Vagina (tissue), 2 donors: ENCODE data around the gene ZNF605. TPM values are rescaled to one million over a fixed set of nuclear protein-coding genes. Genes with fewer than 3 reads are reported as not detected.
A peak's percentile ranks its signal among the peaks of the same experiment; 100 is the strongest.

Experiments
- DNase-seq, 2 donors: peaks; one replicate each; pipeline ENCODE4 v3.0.0-alpha.2; 2017; ENCODE audit errors: extremely low spot score in 2 of 2
- H3K27ac ChIP-seq: fragments of 200-600 bp; sonication (generic); one replicate; pipeline ENCODE4 v1.5.1; 2019
- H3K27me3 ChIP-seq: fragments of 200-600 bp; sonication (generic); one replicate; pipeline ENCODE4 v1.5.1; 2019
- H3K36me3 ChIP-seq, 2 donors: fragments of 200-600 bp; sonication (generic); one replicate each; pipeline ENCODE4 v1.5.1; 2017 to 2019
- H3K4me1 ChIP-seq: fragments of 200-600 bp; sonication (generic); one replicate; pipeline ENCODE4 v1.5.1; 2019
- H3K4me3 ChIP-seq, 2 donors: fragments of 200-600 bp; sonication (generic); 1 replicate in 1 of 2; 2 replicates in 1 of 2; pipeline ENCODE4 v1.5.1; 2016 to 2019
- H3K9me3 ChIP-seq: fragments of 200-600 bp; sonication (generic); one replicate; pipeline ENCODE4 v1.5.1; 2019
- POLR2A ChIP-seq, 2 donors: fragments of 450-650 bp; IDR thresholded peaks; one replicate each; pipeline ENCODE4 v1.6.1; 2017; ENCODE audit warnings: antibody characterized with exemption in 2 of 2, mild to moderate bottlenecking in 2 of 2, moderate library complexity in 2 of 2
- POLR2AphosphoS5 ChIP-seq, 2 donors: sonication (generic); formaldehyde crosslinking; IDR thresholded peaks; one replicate each; pipeline ENCODE4 v1.9.0; 2017; ENCODE audit warnings: antibody characterized with exemption in 2 of 2, mild to moderate bottlenecking in 2 of 2, low read depth in 1 of 2; ENCODE audit not compliant: insufficient read depth in 1 of 2
- intact Hi-C: fragments of 100-400 bp; cut with DNase I; formaldehyde crosslinking; loops from one replicate; pipeline ENCODE4 v1.15.1; 2023
- total RNA-seq: library from RNA; depleted of rRNA; stranded (reverse); fragments of >200 nt; gene quantifications from one replicate; pipeline ENCODE4 v1.2.3, GENCODE V29; 2016
- TF ChIP-seq, protein P1 (sequence below), 3 experiments: fragments of 450-650 bp in 2 of 3; fragments of 200-600 bp in 1 of 3; sonication (generic) in 1 of 3; IDR thresholded peaks; one replicate each; pipeline ENCODE4 v1.5.1; 2017 to 2019; ENCODE audit warnings: antibody characterized with exemption in 3 of 3, mild to moderate bottlenecking in 2 of 3, moderate library complexity in 2 of 3

The ZNF605 gene
- total RNA-seq, 1 donor from 2014 or later: 10.1 TPM

- H3K4me1 ChIP-seq: peaks cover 20% of the 10 kb centered on the region
- peaks cover 5% of the 10 kb centered on the region for H3K9me3 ChIP-seq
- intact Hi-C loops: loop anchor here (5.0 kb wide), 2 partner anchors 80 to 145 kb away; partner anchors contain the start of genes ANKLE2 and GOLGA3
- peak overlapping the region; percentile 63 to 78 for H3K4me3 ChIP-seq
- no peak for DNase-seq
- TF ChIP-seq, protein P1, sequence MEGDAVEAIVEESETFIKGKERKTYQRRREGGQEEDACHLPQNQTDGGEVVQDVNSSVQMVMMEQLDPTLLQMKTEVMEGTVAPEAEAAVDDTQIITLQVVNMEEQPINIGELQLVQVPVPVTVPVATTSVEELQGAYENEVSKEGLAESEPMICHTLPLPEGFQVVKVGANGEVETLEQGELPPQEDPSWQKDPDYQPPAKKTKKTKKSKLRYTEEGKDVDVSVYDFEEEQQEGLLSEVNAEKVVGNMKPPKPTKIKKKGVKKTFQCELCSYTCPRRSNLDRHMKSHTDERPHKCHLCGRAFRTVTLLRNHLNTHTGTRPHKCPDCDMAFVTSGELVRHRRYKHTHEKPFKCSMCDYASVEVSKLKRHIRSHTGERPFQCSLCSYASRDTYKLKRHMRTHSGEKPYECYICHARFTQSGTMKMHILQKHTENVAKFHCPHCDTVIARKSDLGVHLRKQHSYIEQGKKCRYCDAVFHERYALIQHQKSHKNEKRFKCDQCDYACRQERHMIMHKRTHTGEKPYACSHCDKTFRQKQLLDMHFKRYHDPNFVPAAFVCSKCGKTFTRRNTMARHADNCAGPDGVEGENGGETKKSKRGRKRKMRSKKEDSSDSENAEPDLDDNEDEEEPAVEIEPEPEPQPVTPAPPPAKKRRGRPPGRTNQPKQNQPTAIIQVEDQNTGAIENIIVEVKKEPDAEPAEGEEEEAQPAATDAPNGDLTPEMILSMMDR (IDR thresholded peaks at IDR 0.05): no peak
- TF ChIP-seq POLR2AphosphoS5 (IDR thresholded peaks at IDR 0.05; ENCODE audit: insufficient read depth in 1 of 2, low read depth in 1 of 2): no peak
- no peak for TF ChIP-seq POLR2A (IDR thresholded peaks at IDR 0.05)
- H3K27me3 ChIP-seq: no peaks in the 10 kb centered on the region
- H3K27ac ChIP-seq: peak overlapping the region; percentile 37
- no peaks in the 10 kb centered on the region for H3K36me3 ChIP-seq
Measured at GRCh38 chr12:132907216-132907615, 48.9 kb downstream of the ZNF605 start.

DNA sequence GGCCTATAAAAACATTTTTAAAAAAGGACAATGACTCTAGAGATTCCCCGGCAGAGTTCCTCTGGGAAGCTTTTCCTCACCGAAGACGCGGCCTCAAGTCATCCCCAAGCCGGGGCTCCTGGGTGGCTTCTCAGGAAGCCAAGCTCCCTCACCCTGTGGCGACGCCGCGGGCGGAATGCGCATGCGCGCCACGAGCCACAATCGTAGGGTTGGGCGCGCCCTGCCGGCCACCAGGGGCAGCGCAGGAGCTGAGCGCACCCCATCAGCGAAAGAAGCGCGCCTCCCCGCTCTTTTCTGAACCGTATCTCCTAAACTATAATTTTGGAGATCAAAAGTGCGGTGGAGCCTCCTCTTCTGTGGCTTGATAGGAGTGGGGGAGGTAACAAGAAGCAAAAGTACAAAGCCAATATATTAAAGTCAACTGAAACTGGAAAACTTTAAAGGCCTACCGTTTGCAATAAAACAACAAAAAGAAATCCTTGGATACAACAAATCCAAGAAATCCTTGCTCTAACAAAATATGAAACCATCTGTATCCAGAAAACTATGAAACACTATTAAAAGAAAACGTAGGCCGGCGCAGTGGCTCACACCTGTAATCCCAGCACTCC, 51.3 kb downstream of the ZNF605 start:
- intact Hi-C loops: loop anchor here (5.0 kb wide), 2 partner anchors 78 to 143 kb away; partner anchors contain the start of genes ANKLE2 and GOLGA3
- DNase-seq: no peak
- Histone ChIP-seq H3K36me3 (no peaks in the 10 kb centered on the region), H3K27ac (no peak overlapping the region), H3K27me3 (no peaks in the 10 kb centered on the region), H3K4me3 (no peak overlapping the region), H3K9me3 (no peaks in the 10 kb centered on the region), H3K4me1 (peaks cover 20% of the 10 kb centered on the region)
- TF ChIP-seq, protein P1 (IDR thresholded peaks at IDR 0.05): peak; percentile 81 to 89 (median 86)
- TF ChIP-seq POLR2A (IDR thresholded peaks at IDR 0.05): no peak
- peak; percentile 55 to 57 for TF ChIP-seq POLR2AphosphoS5 (IDR thresholded peaks at IDR 0.05; ENCODE audit: insufficient read depth in 1 of 2, low read depth in 1 of 2)

- no peak overlapping the region for H3K27ac ChIP-seq
- H3K9me3 ChIP-seq: no peaks in the 10 kb centered on the region
- H3K4me3 ChIP-seq: no peak overlapping the region
- TF ChIP-seq POLR2A (IDR thresholded peaks at IDR 0.05) (no peak), POLR2AphosphoS5 (IDR thresholded peaks at IDR 0.05; ENCODE audit: insufficient read depth in 1 of 2, low read depth in 1 of 2) (no peak)
- TF ChIP-seq, protein P1 (IDR thresholded peaks at IDR 0.05): no peak
- H3K4me1 ChIP-seq: no peaks in the 10 kb centered on the region
- intact Hi-C loops: no loop called here
- no peaks in the 10 kb centered on the region for H3K36me3 ChIP-seq
- DNase-seq: no peak
- H3K27me3 ChIP-seq: no peaks in the 10 kb centered on the region
Measured at GRCh38 chr12:132899033-132899432, 57.1 kb downstream of the ZNF605 start.

DNA sequence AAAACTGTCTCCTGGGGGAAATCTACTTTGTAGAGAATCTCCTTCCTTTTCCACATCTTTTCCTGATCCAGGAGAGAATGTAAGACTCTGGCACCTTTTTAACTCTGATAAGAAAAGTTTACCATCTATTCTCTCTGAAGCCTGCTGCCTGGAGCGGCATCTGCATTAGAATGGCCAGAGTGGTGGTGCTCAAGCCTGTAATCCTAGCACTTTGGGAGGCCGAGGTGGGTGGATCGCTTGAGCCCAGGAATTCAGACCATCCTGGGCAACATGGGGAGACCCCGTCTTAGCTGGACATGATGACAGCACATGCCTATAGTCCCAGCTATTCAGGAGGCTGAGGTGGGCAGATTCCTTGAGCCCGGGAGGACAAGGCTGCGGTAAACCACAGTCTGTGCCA, 67.3 kb downstream of the ZNF605 start:
- peak overlapping the region; percentile 83 to 90 for H3K4me3 ChIP-seq
- TF ChIP-seq POLR2AphosphoS5 (IDR thresholded peaks at IDR 0.05; ENCODE audit: insufficient read depth in 1 of 2, low read depth in 1 of 2): no peak
- TF ChIP-seq, protein P1 (IDR thresholded peaks at IDR 0.05): no peak
- no peak for TF ChIP-seq POLR2A (IDR thresholded peaks at IDR 0.05)
- no peak for DNase-seq
- H3K27me3 ChIP-seq: no peaks in the 10 kb centered on the region
- H3K36me3 ChIP-seq: no peaks in the 10 kb centered on the region
- intact Hi-C loops: no loop called here
- H3K4me1 ChIP-seq: peaks cover 17% of the 10 kb centered on the region
- H3K9me3 ChIP-seq: no peaks in the 10 kb centered on the region
- H3K27ac ChIP-seq: peak overlapping the region; percentile 90
